NCI-H82 treated with DMSO at 0.1 percent for 48 hours (cell line): ENCODE measurements around the gene DUSP11.
"Not testable (repeated sequence)": the region's sequence is repeated elsewhere in the genome, so short reads cannot be mapped to it uniquely, and the experiment has no call there.

Experiments used
- DNase-seq: peaks from one replicate; lab custom pipeline; 2025; ENCODE audit not compliant: unreplicated experiment; lab: John Stamatoyannopoulos, UW

The DUSP11 gene

DNA sequence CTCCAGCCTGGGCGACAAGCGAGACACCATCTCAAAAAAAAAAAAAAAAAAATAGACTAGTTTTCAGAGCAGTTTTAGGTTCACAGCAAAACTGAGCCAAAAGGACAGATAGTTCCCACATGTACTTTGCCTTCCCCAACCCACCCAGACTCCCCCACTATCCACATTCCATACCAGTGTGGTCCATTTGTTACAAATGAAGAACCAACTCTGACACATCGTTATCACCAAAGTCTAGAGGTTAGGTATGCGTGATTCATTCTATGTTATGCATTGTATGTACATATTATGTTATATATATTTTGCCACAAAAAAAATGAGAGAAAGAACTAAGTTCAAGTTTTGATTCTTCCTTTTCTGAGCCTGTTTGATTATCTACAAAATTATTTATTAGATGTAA, 3.5 kb downstream of the DUSP11 start:
- DNase-seq, result no peak

DNA sequence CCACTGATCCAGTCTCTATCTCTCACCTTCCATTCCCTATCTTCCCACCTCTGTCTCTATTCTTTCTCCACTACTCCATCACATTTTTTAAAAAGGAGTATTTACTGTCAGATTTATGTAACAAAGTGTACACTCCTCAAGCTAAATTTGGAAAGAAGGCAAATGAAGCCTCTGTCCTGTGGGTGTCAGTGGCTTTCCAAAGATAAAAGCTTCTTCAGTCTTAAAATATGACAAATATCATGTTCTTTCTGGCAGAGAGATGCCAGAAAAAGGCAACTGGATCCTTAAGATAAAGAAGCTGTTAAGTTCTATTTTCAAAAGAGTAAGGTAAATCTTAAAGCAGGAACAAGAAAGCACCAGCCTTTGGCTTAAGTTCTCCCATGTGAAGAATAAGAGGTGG, 7.1 kb downstream of the DUSP11 start:
- DNase-seq, result no peak

DNA sequence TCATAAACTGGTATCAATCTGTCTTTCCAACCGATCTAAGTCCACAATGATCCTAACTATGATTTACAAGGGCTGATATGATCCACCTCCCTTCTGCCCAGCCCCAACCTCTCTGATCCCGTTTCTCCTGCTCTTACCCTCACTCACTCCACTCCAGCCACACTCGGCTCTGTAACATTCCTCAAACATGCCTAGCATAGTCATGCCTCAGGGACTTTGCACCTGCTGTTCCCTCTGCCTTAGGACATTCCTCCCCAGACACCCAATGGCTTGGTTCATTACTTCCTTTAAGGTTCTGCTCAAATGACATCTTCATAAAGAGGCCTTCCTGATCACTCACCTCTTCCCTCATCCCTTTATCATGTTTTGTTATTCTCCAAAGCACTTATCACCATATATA, 9.2 kb downstream of the DUSP11 start:
- DNase-seq, result no peak

DNA sequence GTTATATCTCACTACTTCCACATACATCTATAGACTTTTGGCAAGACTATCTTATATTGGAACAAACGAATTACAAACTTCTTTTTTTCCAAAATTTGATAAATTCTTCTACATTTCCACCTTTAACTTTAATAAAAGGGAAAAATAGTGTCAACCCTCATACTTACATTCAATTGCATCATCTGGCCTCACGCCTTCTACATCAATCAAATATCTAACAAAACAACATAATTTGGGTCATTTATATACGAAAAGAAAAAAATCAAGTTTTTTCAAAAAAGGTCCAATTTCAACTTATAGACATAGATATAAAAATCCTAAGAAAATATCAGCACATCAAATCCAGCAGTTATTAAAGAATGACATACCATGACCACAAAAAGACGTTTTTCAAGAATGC, 12.9 kb downstream of the DUSP11 start:
- no peak for DNase-seq

DNA sequence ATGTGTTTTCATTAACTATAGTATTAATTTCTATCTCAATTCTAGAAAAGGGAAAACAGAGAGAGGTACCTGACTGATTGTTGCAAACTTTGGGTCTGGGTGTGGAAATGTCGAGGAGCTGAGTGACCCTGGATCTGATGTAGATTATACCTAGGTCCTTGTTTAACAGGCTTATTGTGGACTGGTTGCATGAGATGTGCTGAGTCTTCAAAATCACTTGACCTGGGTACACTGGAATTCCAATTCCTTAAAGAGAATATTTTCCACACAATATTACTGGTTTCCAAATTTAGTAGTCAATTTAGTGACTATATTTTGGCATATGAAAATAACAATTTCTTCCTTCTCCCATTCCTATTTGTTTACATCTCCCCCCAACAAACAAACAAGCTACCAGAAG, 13.6 kb downstream of the DUSP11 start:
- no peak for DNase-seq

DNA sequence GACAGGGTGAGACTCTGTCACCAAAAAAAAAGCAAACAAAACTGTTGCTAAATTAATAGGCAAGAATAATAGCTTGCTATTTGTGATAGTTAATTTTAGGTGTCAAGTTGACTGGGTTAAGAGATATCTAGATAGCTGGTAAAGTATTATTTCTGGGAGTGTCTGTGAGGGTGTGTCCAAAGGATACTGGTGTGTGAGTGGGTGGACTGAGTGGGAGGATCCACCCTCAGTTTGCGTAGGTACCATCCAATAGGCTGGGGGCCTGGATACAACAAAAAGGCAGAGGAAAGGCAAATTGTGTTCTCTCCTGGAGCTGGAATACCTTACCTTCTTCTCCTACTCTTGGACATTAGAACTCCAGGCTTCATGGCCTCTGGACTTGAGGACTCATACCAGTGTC, 15.0 kb downstream of the DUSP11 start:
- DNase-seq, result no peak

DNA sequence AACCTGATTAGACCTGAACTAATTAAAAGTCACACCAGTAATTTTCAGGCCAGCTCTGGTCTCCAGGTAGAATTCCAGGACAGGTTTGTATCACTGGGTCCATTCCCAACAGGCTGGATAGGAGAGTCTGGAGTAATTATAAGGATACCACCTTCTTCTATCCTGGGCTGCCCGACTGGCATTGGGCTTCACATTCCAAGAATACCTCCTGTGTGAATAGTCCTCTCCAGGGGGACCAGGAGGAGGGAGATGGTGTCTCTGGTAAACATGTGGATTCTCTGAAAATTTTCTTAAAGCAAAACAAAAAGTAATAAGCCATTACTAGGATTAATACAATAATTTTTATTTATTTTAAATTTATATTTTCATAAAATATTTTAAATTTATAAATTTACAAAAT, 17.3 kb downstream of the DUSP11 start:
- DNase-seq, result no peak

DNA sequence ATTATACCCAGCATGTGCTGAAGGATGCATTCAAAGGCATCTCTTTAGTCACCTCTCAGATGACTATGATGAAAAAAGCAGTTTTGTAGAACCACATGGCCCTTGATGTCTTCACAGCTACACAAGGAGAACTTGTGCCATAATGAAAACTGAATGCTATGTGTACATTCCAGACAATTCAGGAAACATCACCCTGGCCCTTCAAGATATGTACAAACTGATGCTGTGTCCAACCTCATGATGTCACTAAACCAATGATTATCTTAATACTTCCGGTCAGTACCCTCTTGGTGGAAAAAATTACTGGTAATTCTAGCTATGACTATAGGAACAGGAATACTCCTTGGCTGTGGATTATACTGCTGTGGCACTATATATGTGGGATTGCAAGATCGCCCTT, 20.0 kb downstream of the DUSP11 start:
- DNase-seq, result no peak

DNA sequence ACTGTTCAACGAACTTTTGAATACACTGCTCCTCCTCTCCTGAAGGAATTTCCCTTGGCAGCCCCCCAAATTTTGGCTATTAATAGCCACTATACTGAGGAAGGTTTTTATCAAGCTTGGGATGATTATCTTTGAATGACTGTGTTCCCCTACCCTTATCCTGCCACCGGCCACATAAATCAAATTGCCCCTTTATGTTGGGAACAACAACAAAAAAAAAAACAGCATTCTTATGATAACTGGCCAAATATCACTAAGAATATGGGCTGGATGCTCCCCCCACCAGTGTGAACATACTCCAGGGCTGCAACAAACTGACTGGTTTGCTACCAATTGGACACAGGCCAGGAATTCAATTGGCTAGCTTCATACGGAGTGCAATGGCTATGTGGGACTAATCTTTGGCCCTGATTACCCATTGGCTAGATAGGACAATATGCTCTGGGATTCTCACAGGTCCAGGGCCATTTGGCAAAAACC, 20.6 kb downstream of the DUSP11 start:
- no peak for DNase-seq

DNA sequence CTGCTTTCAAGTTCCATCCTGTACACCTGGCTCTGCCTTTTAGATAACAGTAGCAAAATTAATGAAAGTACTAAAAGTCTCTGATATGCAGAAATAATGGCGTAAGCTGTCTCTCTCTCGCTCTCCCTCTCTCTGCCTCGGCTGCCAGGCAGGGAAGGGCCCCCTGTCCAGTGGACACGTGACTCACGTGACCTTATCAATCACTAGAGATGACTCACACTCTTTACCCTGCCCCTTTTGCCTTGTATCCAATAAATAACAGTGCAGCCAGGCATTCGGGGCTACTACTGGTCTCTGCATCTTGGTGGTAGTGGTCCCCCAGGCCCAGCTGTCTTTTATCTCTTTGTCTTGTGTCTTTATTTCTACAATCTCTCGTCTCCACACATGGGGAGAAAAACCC, 25.6 kb downstream of the DUSP11 start:
- not testable (repeated sequence) for DNase-seq

DNA sequence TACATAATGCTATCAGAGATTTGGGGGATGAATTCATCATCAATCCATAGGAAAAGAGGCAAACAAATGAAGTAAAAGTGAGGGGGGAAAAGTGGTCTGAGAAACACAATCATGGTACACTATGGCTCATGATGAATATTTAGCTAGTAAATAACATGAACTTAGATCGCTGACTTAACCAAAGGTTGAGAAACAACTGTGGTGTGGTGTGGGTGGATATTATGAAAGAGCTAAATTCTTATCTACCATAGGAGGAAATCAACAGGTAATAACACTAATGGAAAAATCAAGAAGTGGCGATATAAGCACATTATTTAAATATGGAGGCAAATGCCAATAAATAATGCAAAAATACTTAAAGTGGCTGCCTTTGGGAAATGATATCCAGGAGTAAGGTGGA, 30.6 kb downstream of the DUSP11 start:
- DNase-seq, result no peak

DNA sequence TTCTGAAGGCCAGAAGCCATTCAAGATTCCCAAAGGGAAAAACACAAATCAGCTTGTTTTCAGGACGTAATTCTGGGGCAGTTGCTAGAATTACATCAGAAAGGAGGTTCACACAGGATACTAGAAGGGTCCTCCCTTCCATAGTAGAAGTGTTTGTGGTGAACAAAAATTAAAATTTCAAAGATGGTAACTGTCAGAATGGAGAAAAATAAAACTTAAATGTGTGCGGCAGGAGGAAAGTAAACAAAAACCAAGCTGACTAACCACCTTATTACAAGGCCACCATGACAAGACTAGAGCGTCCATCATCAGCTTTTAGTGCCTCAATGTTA, 33.1 kb downstream of the DUSP11 start:
- no peak for DNase-seq

DNA sequence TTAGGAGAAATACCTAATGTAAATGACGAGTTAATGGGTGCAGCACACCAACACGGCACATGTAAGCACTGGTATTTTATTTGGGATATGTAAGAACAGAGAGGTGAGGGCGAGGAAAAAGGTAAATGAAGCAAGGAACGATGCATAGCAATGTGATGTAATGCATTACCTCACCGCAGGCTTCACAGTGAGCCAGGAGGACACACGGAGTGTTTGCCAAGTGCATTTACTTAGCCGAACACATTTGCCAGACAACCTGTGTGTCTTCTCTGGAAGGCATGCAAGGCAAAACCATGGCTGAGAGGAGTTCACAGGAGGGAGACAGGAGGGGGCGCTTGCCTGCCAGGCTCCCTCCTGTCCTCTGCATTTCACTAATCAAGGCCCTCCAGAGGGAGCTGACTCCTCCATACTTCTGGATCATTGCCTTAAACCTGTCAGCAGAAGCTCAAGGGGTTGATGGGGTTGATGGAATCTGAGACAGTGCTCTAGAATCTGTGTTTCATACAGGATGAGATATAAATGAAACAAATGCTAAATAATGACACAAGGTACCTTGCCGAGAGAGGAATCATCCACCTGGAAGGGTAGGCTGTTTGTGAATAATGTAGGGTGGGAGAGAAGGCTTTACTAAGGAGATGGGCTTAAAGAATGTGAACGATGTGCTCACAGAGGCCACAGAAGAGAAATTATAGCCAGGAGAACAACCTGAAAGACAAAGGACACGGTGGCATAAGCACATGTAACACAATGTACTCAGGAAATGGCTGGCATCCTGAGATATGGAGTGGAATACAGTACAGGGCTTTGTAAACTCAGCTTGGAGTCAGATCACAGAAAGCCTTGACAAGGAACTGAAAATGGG, 33.7 kb downstream of the DUSP11 start:
- no peak for DNase-seq

DNA sequence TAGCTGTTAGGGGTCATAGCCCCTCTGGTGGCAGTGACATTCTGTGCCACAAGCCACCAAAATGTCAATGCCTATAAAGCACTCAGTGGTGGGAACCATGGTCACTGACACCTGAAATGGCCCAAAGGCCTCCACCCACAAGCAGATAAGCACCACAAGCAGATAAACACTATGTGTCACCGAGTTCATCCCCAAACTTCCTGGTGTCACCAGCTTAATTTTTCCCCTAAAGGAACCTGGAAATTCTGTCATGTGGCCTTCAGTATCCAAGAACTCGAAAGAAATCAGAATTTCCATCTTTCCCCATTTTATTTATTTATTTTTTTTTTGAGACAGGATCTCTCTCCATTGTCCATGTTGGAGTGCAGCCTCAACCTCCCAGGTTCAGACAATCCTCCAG, 39.1 kb downstream of the DUSP11 start:
- no peak for DNase-seq

DNA sequence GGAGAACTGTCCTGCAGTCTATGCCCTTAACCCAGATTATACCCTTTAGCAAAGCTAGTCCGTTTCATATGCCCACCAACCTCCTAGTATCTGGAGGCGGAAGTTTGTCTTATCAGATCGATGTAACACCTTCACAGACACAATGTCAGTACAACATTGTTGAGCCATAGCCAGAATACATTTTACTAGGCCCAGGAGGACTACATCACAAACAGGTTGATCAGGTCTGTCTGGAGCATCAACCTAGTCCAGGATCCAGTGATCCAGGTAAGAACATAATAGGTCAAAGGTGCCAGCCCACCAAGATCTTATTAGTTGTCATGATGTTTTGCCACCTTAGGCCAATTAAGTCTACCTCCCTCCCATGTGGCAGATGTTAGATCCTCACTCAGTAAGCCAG, 40.8 kb downstream of the DUSP11 start:
- no peak for DNase-seq

DNA sequence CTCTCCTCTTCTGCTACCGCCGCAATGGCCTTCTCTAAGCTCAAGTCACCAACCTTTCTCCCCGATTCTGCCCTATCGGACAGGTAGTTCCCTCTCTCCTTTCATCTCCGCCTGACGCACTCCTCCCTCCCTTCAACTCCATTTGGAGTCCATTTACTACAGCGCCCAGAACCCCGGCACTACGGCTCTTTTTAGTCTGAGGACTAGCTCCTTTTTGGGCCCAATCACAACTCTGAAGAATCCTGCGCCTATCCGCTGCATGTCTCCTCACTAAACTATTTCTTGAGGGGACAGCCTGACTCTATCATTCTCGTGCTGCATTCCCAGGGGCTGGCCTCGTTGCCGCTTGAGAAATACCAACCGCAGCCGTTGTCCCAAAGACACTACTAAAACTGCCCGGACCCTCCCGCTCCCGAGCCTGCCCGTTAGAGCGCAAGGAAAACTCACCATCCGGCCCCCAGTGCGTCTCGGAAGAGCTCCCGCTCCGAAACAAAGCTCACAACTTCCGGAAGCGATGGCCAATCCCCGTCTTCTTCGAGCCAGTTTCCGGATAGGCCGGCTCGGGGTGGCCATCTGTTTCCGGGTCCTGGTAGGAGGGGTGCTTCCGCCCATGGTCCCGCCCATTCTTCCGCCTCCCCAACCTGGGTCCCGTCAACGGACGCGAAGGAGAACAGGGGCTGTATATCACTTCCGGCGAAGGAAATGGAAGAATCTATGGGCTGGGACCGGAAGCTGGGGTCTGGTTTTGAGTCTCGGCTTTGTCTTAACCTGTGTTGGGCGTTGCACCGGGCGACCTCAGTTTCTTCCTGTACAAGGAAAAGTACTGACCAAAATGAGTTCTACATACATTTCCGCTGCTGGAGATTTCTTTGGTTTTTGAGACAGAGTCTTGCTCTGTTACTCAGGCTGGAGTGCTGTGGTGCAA, 42.8 kb downstream of the DUSP11 start, which contains the start of gene TPRKB:
TSS of gene TPRKB (minus strand) at position 491 of the 925 bp plus-strand sequence. CDS start 2,776 bp downstream, outside the sequence.
- peak; percentile 91 for DNase-seq

DNA sequence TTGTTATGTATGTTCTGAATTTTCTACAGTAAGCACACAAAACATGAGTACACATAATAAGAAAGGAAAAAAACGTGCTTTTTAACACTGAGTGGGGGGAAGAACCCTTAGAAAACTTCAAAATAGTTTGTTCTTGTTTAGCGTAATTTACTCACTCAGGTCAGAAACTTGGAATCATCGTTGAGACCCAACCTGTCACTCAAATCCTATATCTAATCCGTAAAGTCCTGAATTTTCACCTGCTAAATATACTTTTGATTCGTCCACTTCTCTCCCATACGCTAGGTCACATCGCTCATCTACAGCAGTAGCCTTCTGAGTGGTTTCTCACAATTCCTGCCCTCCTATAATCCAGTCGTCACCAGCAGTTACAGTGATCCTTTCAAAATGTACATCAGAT, 43.5 kb downstream of the DUSP11 start:
- DNase-seq, result no peak

DNA sequence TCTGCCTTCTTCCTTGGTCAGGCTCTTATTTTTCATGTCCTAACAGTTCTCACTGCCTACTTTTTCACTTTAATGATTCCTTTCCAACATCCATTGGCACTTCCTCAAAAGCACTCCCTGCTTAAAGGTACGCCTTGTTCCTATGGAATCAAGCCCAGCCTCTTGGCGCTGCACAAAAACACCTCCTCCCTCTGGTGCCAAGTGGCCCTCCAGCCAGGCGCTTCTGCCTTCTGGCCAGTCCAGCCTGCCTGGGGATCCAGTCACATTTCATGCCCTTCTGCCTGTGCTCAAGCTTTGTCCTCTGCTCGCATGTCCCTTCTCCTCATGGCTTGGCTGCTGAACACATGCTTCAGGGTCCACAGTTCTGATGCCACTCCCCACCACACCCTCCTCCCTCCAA, 49.1 kb downstream of the DUSP11 start:
- DNase-seq, result no peak

DNA sequence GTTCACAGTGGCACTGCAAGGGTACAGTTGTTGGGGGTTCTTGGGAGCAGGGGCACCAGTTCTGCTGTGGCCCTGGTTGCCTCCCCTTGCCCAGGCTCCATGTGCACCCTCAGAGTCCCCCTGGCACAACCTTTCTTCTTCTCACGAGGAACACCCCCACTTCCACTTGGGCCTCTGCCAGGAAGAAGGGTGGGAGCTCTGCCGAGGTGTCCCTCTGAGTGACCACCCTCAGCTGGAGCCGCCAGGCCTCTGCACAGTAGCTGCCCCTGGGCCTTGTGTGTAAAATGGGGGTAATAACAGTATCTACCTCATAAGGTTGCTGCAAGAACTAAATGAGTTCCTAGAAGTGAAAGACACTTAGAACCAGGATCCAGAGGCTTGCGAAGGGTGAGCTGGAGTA, 51.2 kb downstream of the DUSP11 start:
- DNase-seq, result no peak

DNA sequence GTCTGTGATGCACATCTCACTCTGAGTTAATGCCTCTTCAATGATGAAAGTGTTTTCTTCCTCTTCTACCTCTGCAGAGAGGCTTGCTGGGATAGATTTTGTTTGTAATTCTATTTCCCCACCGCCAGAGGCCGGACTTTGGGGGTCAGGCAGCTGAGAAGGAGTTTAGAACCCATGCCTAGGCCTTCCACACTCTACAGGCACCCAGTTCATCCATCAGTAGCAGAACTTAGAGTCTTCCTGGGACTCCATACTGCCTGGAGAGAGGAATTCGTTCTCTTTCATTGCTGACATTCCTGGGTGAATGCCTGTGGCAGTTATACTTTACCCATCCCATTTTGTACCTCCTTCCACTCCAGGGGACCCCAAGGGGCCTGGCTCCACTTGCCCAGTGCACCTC, 51.9 kb downstream of the DUSP11 start:
- DNase-seq, result no peak

DNA sequence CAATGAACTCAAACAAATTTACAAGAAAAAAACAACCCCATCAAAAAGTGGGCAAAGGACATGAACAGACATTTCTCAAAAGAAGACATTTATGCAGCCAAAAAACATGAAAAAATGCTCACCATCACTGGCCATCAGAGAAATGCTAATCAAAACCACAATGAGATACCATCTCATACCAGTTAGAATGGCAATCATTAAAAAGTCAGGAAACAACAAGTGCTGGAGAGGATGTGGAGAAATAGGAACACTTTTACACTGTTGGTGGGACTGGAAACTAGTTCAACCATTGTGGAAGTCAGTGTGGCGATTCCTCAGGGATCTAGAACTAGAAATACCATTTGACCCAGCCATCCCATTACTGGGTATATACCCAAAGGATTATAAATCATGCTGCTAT, 53.2 kb downstream of the DUSP11 start:
- DNase-seq, result not testable (repeated sequence)
